Stimulated activated CD8-positive, alpha-beta memory T cell treated with anti-CD3 and anti-CD28 coated beads, Interleukin-4, amount 100 ng/mL, for 48 hours (primary cell): Measurements from ENCODE around the gene RADIL.

Experiments used
- DNase-seq: peaks from one replicate; pipeline ENCODE4 v3.0.0-alpha.2; 2020

The RADIL gene

GRCh38 chr7:4851459-4852422, 31.8 kb downstream of the RADIL start:
- DNase-seq, result no peak

GRCh38 chr7:4850262-4850795, 33.2 kb downstream of the RADIL start:
- no peak for DNase-seq

DNA sequence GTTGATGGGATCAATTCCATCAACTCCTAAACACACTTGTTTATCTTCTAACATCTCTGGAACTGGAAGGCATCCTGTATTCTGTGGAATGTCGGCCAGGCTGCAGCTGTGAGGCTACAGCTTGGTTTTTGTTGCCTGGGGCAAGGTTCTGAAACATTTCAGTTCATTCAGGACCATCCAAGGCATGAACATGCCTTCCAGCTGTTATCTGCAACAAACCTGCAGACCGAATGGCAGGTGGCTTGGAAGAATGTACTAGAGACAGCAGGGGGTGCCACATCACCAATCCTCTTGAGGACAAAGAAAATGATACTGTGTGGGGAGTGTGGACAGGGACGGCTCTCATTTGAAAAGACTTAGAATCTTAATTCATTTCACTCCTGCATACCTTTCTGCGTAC, 34.1 kb downstream of the RADIL start:
- DNase-seq, result peak; percentile 31

- no peak for DNase-seq
Measured at GRCh38 chr7:4845740-4846142, 37.8 kb downstream of the RADIL start.

DNA sequence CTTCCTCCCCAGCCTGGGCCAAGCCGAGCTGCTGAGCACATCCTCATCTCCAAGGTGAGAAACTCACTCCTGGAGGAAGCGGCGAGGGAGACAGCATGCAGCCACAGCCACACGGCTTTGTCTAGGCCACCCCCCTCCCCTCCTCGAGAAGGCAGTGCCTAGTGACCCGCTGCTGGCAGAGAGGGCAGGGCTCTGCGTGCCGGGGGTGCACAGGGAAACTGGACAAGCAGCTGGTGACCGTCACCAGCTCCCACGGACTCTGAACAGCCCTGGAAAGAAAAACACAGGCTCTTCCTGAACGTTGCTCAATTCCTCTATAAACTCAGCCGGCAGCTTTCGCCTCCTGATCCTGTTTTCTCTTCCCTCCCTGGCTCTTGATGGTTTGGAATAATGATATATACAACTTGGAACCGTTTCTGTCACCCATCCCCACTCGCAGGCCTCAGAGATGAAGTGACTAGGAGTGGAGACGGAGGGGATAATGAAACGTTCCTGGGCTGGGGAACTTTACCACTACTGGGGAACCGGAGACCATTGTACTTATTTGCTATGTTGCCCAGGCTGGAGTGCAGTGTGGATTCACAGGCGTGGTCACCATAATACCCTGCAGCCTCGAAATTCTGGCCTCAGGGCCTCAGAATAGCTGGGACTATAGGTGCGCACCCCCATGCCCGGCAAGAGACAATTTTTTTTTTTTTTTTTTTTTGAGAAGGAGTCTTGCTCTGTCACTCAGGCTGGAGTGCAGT, 41.0 kb downstream of the RADIL start:
- DNase-seq, result no peak

- no peak for DNase-seq
Measured at GRCh38 chr7:4841836-4842235, 41.7 kb downstream of the RADIL start.

- no peak for DNase-seq
Measured at GRCh38 chr7:4841007-4841784, 42.3 kb downstream of the RADIL start.

DNA sequence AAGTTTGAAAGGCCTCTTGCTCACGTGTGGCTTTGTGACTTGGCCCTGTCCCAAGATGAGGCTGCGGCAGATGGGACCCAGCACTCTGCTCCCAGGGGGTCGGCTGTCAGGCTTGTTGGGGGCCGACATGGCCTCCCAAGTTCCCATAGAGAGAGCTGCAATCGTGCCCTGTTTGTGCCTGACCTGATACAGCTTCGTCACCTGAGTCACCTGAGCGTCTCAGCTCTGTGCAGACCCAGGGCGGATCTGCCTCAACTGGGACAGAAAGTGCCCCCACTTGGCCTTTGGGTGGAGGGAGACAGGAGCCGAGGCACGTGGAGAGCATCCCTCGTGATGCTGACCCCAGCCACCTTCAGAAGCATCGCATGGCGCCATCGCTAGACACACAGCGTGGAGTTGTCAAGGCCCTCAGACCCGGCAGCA, 43.4 kb downstream of the RADIL start:
- DNase-seq, result no peak

DNA sequence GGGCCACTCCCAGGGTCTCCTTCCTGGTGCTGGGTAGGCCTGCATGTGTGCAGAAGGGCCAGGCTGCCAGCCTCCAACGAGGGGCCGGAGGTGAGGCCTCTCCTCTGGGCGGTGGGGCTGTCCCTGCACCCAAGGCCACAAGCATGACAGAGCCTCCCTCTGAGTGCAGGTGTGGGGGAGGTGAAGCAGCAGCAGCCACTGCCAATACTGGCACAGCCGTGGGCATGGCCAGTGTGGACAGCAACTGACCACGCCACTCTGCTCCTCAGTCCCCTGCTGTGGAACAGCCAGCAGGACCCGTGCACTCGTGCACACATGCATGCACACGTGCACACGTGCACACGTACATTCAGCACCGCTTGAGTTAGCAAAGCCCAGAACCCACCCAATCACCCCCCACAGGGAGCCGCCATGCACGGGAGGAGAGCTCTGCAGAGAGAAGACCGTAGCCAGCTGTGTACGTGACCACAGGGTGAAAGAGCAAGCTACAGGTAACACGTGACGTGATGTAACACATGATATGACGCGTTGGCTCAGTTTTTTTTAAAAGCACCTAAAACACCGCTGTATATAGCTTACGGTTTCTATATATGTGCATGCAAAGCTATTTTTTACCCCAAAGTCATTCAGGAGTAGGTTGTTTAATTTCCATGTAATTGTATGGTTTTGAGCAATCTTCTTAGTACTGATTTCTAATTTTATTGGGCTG, 44.7 kb downstream of the RADIL start:
- DNase-seq, result no peak

- no peak for DNase-seq
Measured at GRCh38 chr7:4837803-4838625, 45.5 kb downstream of the RADIL start.

DNA sequence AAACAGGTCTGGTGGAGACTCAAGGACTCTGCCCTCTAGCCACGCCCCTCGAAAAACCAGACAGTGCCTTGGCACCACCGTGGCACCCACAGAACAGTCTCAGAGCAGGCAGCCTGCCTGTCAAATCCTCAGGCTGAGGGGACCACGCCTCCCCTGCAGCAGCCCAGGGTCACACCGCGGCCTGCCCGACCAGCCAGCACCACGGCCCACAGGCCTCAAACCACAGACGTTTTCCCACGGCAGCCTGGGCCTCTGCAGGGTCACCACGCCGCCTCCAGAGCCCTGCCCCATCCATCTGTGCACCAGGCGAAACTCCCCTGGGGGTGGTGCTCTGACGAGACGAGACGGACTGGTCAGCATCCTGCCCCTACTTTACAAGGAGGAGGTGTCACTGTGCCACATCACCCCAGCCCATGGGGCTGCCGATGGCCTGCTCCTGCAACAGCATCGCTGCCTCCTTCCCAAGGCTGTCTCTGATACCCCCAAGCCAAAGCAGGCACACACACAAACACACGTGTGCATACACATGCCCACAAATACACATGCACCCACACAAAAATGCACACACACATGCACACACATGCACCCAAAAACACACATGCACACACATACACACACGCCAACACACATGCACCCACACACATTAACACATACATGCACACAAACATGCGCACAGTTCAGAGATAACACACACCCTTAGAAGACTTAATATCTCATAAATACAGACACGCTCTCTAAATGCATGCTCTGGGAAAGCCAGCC, 46.3 kb downstream of the RADIL start:
- DNase-seq, result no peak

DNA sequence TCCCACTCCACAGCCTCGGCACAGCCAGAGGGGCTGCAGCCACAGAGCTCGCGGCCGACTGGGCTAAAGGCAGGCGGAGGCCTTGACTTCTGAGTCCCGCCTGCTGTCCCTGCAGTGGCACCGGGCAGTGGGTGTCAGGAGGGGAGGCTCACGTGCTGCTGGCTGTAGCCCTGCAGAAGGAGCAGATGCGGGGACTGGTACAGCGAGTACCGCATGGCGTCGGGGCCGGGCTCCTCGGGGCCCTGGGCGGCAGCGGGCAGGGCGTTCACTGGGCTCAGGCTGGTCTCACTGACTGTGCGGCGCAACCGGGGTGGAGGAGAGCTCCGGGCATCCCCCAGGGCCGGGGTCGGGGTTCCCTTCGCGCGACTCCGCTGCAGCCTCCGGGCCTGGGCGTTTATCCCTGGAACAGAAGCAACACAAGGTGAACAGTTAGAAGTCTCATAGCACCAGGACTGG, 47.3 kb downstream of the RADIL start:
- no peak for DNase-seq

DNA sequence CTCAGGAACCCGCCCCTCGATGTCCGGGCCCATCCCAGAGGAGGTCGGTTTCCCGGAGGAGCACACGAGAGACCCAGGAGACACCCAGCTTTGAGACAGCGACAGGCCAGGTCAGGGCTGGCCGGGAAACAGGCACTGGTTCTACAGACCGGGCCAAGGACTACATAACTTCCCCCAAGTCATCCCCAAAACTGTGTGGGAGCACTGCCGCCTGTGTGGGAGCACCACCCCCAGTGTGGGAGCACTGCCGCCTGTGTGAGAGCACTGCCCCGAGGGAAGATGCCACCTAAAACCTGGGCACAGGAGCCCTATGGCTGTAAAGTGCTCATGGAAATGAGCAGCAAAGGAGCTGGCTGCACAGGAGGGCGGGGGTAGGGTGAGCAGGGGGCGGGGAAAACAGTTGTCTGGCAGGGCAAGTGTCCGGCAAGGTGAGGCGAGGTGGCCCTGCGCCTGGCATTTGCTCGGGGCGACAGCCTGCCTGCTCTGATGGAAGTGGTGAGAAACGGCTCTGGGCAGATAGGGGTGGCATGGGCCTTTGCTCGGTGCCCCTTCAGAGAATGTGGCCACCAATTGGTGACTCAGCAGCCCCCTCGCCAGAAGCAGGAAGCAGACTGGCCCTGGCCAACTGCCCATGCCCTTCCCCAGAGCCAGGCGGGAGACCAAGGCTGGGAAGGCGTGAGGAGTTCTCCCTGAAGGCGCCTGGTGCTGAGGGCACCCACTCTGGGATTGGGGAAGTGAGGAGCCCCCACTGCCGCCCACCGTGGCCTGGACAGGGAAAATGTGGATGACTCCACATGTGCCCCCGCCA, 47.9 kb downstream of the RADIL start:
- DNase-seq, result no peak

DNA sequence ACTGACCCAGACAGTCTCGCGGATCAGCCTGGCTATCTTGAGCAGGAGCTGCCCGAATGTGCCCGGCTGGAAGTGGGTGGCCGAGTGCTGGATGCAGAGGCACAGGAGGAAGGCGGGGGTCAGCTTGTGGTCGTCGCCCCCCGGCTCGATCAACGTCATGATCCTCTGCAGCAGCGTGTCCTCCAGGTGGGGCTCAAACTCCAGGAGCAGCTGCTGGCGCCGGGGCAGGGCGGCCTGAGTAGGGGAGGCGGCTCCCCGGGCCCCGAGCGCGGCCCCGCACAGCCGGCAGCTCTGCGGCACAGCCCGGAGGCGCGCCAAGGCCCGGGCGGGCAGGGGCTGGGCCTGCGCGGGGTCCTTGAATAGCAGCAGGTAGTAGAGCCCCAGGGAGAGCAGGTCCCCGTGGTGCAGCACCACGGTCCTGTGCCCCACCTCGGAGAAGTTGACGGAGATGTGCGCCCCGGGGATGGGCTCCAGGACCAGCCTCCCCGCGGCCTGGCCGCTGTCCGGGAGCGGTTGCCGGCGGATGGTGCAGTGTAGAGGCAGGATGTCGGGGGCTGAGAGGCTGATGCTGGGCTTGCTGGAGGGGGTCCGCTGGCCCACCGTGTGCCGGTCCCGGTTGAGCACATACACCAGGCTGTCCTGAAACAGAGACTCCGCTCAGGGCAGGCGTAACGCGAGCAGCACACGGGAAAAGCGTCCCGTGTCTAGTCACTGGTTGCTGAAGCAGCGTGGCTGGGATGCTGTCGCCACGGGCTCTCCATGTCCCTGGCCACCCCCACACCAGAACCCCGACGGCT, 48.7 kb downstream of the RADIL start:
- DNase-seq, result no peak

- no peak for DNase-seq
Measured at GRCh38 chr7:4833691-4834600, 49.6 kb downstream of the RADIL start.

DNA sequence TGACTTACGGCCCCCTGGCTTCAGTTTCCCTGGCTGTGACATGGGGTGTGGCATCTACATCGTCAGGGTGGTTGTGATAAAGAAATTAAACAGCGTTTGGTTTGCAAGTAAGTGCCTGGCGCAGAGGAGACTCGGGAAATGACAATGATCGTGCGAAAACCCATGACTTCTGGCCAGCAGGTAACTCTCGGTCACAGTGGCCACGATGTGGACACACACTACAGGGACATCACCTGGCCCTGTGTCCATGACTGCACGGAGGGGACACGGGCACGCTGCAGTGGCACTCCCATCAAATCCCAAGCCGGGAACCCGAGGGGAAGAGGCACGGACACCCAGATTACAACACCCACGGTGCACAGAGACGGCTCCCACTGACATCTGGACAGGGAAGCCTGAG, 50.3 kb downstream of the RADIL start:
- DNase-seq, result no peak

DNA sequence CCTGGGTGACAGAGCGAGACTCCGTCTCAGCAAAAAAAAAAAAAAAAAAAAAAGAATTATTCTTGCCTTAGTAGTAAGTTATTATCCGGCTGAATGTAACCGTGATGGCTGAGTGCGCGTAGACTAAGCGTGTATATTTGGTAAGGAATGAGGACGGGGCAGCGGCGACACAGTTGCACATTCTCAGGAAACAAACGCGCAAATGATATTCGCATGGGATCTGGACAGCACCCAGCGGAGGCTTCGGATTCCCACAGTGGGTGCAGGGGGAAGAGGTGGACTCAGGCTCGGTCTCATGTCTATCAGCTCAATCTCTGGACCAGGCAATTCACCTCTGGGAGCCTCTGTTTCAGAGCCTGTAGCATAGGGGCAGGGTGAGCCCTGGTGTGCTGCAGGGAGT, 50.8 kb downstream of the RADIL start:
- no peak for DNase-seq
